ENCODE results near the gene FAM117A. TPM values are rescaled to one million over a fixed set of nuclear protein-coding genes. Genes with fewer than 3 reads are reported as not detected.

The FAM117A gene
- total and polyA plus RNA-seq, 2 donors from 2014 or later = 11.1 to 12.9 TPM

DNA sequence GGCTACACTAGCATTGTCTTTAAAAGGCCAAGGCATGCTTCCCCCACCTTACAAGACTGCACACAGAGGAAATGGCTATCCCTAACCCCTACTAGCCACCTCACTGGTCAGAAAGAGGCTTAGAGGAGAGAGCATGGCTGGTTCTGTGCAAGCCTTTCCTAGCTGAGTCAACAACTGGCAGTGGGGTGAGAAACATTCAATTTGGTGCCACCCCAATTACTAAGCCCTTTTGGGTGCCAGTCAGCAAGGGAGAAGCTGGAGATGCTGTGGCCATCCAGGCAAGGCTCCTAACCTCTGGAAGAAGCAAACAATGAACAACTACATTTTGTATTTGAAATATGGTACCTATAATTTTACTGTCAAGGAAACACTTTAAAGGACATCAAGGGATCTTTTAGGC lies 19.9 kb upstream of the FAM117A start:
- Histone ChIP-seq H3K36me3 (ENCODE audit: control insufficient read depth in 2 of 3, insufficient read depth in 3 of 3, low read length in 3 of 3) (no peaks in the 10 kb centered on the region), H3K27ac (ENCODE audit: low read depth in 2 of 2, low read length in 2 of 2) (no peak overlapping the region), H3K4me1 (ENCODE audit: control insufficient read depth in 2 of 3, insufficient read depth in 2 of 3, low read depth in 1 of 3, low read length in 3 of 3) (peaks cover 0 to 4% (median 0%) of the 10 kb centered on the region in 3 donors), H3K27me3 (ENCODE audit: control insufficient read depth, insufficient read depth, low read length) (no peaks in the 10 kb centered on the region), H3K9me3 (ENCODE audit: control insufficient read depth in 2 of 3, insufficient read depth in 1 of 3, low read length in 3 of 3) (no peaks in the 10 kb centered on the region), H3K4me3 (ENCODE audit: low read length in 3 of 3) (no peak overlapping the region), H3K9ac (ENCODE audit: low read length in 3 of 3) (no peak overlapping the region)
- FAIRE-seq (no peak), DNase-seq (no peak)
- TF ChIP-seq, protein P1, sequence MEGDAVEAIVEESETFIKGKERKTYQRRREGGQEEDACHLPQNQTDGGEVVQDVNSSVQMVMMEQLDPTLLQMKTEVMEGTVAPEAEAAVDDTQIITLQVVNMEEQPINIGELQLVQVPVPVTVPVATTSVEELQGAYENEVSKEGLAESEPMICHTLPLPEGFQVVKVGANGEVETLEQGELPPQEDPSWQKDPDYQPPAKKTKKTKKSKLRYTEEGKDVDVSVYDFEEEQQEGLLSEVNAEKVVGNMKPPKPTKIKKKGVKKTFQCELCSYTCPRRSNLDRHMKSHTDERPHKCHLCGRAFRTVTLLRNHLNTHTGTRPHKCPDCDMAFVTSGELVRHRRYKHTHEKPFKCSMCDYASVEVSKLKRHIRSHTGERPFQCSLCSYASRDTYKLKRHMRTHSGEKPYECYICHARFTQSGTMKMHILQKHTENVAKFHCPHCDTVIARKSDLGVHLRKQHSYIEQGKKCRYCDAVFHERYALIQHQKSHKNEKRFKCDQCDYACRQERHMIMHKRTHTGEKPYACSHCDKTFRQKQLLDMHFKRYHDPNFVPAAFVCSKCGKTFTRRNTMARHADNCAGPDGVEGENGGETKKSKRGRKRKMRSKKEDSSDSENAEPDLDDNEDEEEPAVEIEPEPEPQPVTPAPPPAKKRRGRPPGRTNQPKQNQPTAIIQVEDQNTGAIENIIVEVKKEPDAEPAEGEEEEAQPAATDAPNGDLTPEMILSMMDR (IDR thresholded peaks at IDR 0.05; ENCODE audit: borderline replicate concordance, extremely low read depth, insufficient read depth) = no peak
- intact Hi-C loops (cut with DNase I) = no loop called here

DNA sequence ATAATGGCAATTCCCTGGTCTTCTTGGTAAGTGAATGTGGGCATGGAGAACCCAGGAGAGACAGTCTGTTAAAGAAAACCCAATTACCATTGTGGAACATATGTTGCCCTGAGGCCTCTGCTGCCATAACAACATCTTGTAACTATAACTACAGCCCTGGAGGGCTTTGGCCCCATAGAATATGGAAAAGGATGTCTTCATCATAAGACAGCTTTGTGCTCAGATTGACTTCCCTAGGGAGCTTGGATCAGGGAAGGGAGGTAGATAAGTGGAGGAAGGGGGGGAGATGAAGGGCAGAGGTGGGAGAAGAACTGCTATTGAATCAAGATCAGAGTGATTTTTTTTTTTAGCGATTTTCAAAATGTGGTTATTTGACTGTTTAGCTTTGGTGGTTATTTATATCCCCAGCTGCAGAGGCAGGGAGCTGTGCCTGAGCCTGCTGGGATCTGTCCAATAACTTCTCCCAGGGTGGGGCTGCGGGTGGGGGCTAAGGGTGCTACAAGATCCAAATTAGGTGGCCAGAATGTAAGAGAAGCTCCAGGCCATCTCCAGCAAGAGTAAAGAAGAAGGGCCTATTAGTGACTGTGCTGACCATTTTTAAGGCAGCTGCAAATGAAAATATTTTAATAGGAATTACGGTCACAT lies 19.3 kb upstream of the FAM117A start:
- Histone ChIP-seq H3K27me3 (ENCODE audit: control insufficient read depth, insufficient read depth, low read length) (no peaks in the 10 kb centered on the region), H3K9me3 (ENCODE audit: control insufficient read depth in 2 of 3, insufficient read depth in 1 of 3, low read length in 3 of 3) (no peaks in the 10 kb centered on the region), H3K4me1 (ENCODE audit: control insufficient read depth in 2 of 3, insufficient read depth in 2 of 3, low read depth in 1 of 3, low read length in 3 of 3) (peaks cover 0 to 4% (median 0%) of the 10 kb centered on the region in 3 donors), H3K4me3 (ENCODE audit: low read length in 3 of 3) (no peak overlapping the region), H3K9ac (ENCODE audit: low read length in 3 of 3) (no peak overlapping the region), H3K36me3 (ENCODE audit: control insufficient read depth in 2 of 3, insufficient read depth in 3 of 3, low read length in 3 of 3) (no peaks in the 10 kb centered on the region), H3K27ac (ENCODE audit: low read depth in 2 of 2, low read length in 2 of 2) (no peak overlapping the region)
- no peak for FAIRE-seq
- intact Hi-C loops (cut with DNase I) = no loop called here
- TF ChIP-seq, protein P1 (IDR thresholded peaks at IDR 0.05; ENCODE audit: borderline replicate concordance, extremely low read depth, insufficient read depth) = no peak
- no peak for DNase-seq

DNA sequence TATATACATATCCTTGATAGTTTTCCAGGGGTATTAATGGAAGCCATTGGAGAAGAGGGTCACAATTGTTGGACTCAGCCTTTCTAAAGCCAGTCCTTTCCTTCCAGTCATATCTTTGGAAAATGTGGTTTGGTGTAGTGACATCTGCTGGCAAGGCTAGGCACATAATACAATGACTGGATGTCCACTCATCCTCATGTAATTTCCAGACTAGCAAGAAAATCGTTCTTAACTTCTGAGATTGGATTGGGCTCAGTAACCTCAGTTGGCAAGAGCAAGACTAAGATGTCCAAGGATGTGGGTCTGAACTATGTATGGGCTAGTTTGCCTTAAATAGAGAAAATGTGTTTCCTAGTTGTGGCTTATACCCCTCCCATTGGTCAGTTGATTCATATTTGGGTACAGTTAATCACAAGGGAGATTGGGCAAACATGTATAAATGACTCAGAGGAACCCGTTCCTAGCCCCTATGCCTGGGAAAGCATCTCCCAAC lies 15.9 kb upstream of the FAM117A start:
- DNase-seq (peak in 3 of 5 donors; percentile 19 to 78 (median 50)), FAIRE-seq (no peak)
- Histone ChIP-seq H3K4me1 (ENCODE audit: control insufficient read depth in 2 of 3, insufficient read depth in 2 of 3, low read depth in 1 of 3, low read length in 3 of 3) (peaks cover 0 to 12% (median 11%) of the 10 kb centered on the region in 3 donors), H3K4me3 (ENCODE audit: low read length in 3 of 3) (no peak overlapping the region), H3K36me3 (ENCODE audit: control insufficient read depth in 2 of 3, insufficient read depth in 3 of 3, low read length in 3 of 3) (no peaks in the 10 kb centered on the region), H3K27ac (ENCODE audit: low read depth in 2 of 2, low read length in 2 of 2) (no peak overlapping the region), H3K9me3 (ENCODE audit: control insufficient read depth in 2 of 3, insufficient read depth in 1 of 3, low read length in 3 of 3) (no peaks in the 10 kb centered on the region), H3K9ac (ENCODE audit: low read length in 3 of 3) (no peak overlapping the region), H3K27me3 (ENCODE audit: control insufficient read depth, insufficient read depth, low read length) (no peaks in the 10 kb centered on the region)
- TF ChIP-seq, protein P1 (IDR thresholded peaks at IDR 0.05; ENCODE audit: borderline replicate concordance, extremely low read depth, insufficient read depth) = peak; percentile 57
- intact Hi-C loops (cut with DNase I) = loop anchor here (10.0 kb wide), 1 partner anchor 75 kb away; the partner anchor contains the start of gene SLC35B1

Measured in kidney (tissue), 14 donors.